ENCODE data around the gene TMEM138. TPM values are rescaled to one million over a fixed set of nuclear protein-coding genes. Genes with fewer than 3 reads are reported as not detected.

Gene TMEM138
- polyA plus RNA-seq, 3 donors: 34.5 to 64.0 (median 50.7) TPM

DNA sequence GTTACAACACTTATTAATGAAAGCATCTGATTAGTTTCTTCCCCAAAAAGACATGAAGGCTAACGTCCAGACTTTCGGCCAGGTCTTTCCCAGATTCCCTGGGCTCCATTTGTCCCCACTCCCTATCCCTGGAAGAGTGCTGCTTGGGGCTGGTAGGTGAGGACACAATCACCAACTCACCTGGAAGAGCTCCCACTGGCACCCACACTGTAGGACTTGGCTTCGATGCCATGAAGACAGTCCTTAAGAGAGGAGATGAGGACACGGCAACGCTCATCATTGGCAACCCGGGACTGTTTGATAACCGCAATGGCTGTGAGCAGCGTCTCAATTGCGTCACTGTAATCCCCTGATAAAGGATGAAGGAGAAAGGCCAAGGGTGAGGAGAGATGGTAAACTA is 49.4 kb downstream of the TMEM138 start:
- Histone ChIP-seq H3K9me3 (replicated peaks in 1 of 2; ENCODE audit: control insufficient read depth in 1 of 2, insufficient read depth in 1 of 2, low read length in 2 of 2) (no peaks in the 10 kb centered on the region), H3K9ac (ENCODE audit: insufficient read depth, low read length, poor library complexity, severe bottlenecking) (no peak overlapping the region), H3K27me3 (ENCODE audit: control insufficient read depth in 2 of 2, insufficient read depth in 2 of 2, low read length in 2 of 2) (no peaks in the 10 kb centered on the region), H3K36me3 (replicated peaks in 1 of 2; ENCODE audit: control insufficient read depth in 1 of 2, insufficient read depth in 2 of 2, low read length in 2 of 2) (peaks cover 95 to 100% of the 10 kb centered on the region in 2 donors), H3K79me2 (ENCODE audit: insufficient read depth, low read length) (peaks cover 1% of the 10 kb centered on the region), H2AFZ (ENCODE audit: insufficient read depth, low read depth, low read length, poor library complexity, severe bottlenecking) (no peak overlapping the region), H4K20me1 (ENCODE audit: insufficient read depth, low read length) (peaks cover 21% of the 10 kb centered on the region), H3K4me1 (ENCODE audit: control insufficient read depth in 1 of 2, insufficient read depth in 2 of 2, low read length in 2 of 2) (no peaks in the 10 kb centered on the region), H3K4me2 (replicated peaks; ENCODE audit: extremely low read depth, low read length, poor library complexity, severe bottlenecking) (no peak overlapping the region), H3K27ac (ENCODE audit: low read depth in 1 of 2, low read length in 2 of 2) (no peak overlapping the region), H3K4me3 (replicated peaks in 1 of 3; ENCODE audit: low read depth in 2 of 3, low read length in 3 of 3) (no peak overlapping the region)
- Mint-ChIP-seq H3K36me3 (peaks cover 85 to 98% of the 10 kb centered on the region in 2 donors), H3K4me3 (no peak overlapping the region), H3K27ac (peak overlapping the region in 5 of 7 donors; percentile 1 to 78 (median 33)), H3K9me3 (peaks cover 0 to 2% (median 0%) of the 10 kb centered on the region in 7 donors), H3K27me3 (ENCODE audit: low read depth in 3 of 3) (no peaks in the 10 kb centered on the region), H3K4me1 (no peaks in the 10 kb centered on the region)
- TF ChIP-seq, protein P1, sequence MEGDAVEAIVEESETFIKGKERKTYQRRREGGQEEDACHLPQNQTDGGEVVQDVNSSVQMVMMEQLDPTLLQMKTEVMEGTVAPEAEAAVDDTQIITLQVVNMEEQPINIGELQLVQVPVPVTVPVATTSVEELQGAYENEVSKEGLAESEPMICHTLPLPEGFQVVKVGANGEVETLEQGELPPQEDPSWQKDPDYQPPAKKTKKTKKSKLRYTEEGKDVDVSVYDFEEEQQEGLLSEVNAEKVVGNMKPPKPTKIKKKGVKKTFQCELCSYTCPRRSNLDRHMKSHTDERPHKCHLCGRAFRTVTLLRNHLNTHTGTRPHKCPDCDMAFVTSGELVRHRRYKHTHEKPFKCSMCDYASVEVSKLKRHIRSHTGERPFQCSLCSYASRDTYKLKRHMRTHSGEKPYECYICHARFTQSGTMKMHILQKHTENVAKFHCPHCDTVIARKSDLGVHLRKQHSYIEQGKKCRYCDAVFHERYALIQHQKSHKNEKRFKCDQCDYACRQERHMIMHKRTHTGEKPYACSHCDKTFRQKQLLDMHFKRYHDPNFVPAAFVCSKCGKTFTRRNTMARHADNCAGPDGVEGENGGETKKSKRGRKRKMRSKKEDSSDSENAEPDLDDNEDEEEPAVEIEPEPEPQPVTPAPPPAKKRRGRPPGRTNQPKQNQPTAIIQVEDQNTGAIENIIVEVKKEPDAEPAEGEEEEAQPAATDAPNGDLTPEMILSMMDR (IDR thresholded peaks at IDR 0.05): no peak
- intact Hi-C loops (cut with micrococcal nuclease): no loop called here
- WGBS (ENCODE audit: insufficient coverage): 100% methylated on average over 7 of the region's 9 CpGs
- no peak for DNase-seq

DNA sequence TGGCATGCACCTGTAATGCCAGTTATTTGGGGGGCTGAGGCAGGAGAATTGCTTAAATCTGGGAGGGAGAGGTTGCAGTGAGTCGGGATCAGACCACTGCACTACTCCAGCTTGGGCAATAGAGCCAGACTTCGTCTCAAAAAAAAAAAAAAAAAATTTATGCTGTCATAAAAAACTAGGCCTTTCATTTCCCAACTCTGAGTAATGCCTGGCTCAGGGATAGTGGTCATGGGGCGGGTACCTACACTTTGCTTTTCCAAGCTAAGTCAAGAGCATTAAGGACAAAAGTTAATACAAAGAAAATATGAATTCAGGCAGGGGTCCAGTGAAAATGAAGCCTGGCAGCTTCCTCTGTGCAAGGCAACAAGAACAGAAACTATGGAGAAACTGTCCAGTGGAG is 51.3 kb downstream of the TMEM138 start:
- H3K9ac ChIP-seq (ENCODE audit: insufficient read depth, low read length, poor library complexity, severe bottlenecking): no peak overlapping the region
- H3K36me3 Mint-ChIP-seq: peaks cover 85 to 91% of the 10 kb centered on the region in 2 donors
- 80% methylated on average over 1 of the region's 3 CpGs for WGBS (ENCODE audit: insufficient coverage)
- H3K27ac Mint-ChIP-seq: peak overlapping the region in 5 of 7 donors; percentile 57 to 97 (median 76)
- H3K4me3 Mint-ChIP-seq: no peak overlapping the region
- intact Hi-C loops (cut with micrococcal nuclease): no loop called here
- no peak overlapping the region for H2AFZ ChIP-seq (ENCODE audit: insufficient read depth, low read depth, low read length, poor library complexity, severe bottlenecking)
- peaks cover 18% of the 10 kb centered on the region for H3K4me1 Mint-ChIP-seq
- peaks cover 23% of the 10 kb centered on the region for H4K20me1 ChIP-seq (ENCODE audit: insufficient read depth, low read length)
- H3K4me3 ChIP-seq (replicated peaks in 1 of 3; ENCODE audit: low read depth in 2 of 3, low read length in 3 of 3): no peak overlapping the region
- peaks cover 83 to 91% of the 10 kb centered on the region in 2 donors for H3K36me3 ChIP-seq (replicated peaks in 1 of 2; ENCODE audit: control insufficient read depth in 1 of 2, insufficient read depth in 2 of 2, low read length in 2 of 2)
- TF ChIP-seq, protein P1 (IDR thresholded peaks at IDR 0.05): no peak
- peaks cover 8% of the 10 kb centered on the region for H3K79me2 ChIP-seq (ENCODE audit: insufficient read depth, low read length)
- peak overlapping the region in 1 of 2 donors; percentile 22 for H3K27ac ChIP-seq (ENCODE audit: low read depth in 1 of 2, low read length in 2 of 2)
- DNase-seq: no peak
- H3K9me3 Mint-ChIP-seq: peaks cover 0 to 2% (median 0%) of the 10 kb centered on the region in 7 donors
- H3K9me3 ChIP-seq (replicated peaks in 1 of 2; ENCODE audit: control insufficient read depth in 1 of 2, insufficient read depth in 1 of 2, low read length in 2 of 2): no peaks in the 10 kb centered on the region
- no peaks in the 10 kb centered on the region for H3K27me3 Mint-ChIP-seq (ENCODE audit: low read depth in 3 of 3)
- peaks cover 18% of the 10 kb centered on the region in 2 donors for H3K4me1 ChIP-seq (ENCODE audit: control insufficient read depth in 1 of 2, insufficient read depth in 2 of 2, low read length in 2 of 2)
- no peak overlapping the region for H3K4me2 ChIP-seq (replicated peaks; ENCODE audit: extremely low read depth, low read length, poor library complexity, severe bottlenecking)
- H3K27me3 ChIP-seq (ENCODE audit: control insufficient read depth in 2 of 2, insufficient read depth in 2 of 2, low read length in 2 of 2): no peaks in the 10 kb centered on the region
